HepG2 (cell line): ENCODE results near the gene OR8B4. TPM values are rescaled to one million over a fixed set of nuclear protein-coding genes. Genes with fewer than 3 reads are reported as not detected.
"Not testable (repeated sequence)": the region's sequence is repeated elsewhere in the genome, so short reads cannot be mapped to it uniquely, and the experiment has no call there.

ENCODE experiments used
- ATAC-seq: fragments of 200-7000 bp; cut with Tn5 transposase; 3 replicates; pipeline ENCODE4 v1.9.1; 2020; ENCODE audit warnings: mild to moderate bottlenecking, moderate library complexity
- BruUV-seq: library from RNA; stranded (reverse); fragments of 400-500 nt; replicated peaks from 2 replicates; lab custom pipeline; 2021; lab: Mats Ljungman, UMichigan
- CTCF ChIA-PET: fragments of 300-600 bp; formaldehyde crosslinking; extraction: SDS; loops from one replicate; lab custom pipeline; 2021; ENCODE audit warnings: low total read pairs, inconsistent platforms, low intra/inter-chr PET ratio; lab: Yijun Ruan, JAX
- POLR2A ChIA-PET: fragments of 350-600 bp; sonication (Branson Sonifier 250); formaldehyde crosslinking; loops from one replicate; lab custom pipeline; 2020; ENCODE audit warnings: antibody characterized with exemption, inconsistent platforms; lab: Yijun Ruan, JAX
- DNase-seq: peaks from one replicate; pipeline ENCODE4 v3.0.0-alpha.2; 2015; ENCODE audit warnings: low spot score
- FAIRE-seq: peaks from 3 replicates; lab custom pipeline; 2011; peaks lifted over from hg19 to GRCh38; lab: Jason Lieb, UNC
- H2AFZ ChIP-seq: one replicate; pipeline ENCODE4 v1.6.1; 2011; ENCODE audit warnings: low read length, inconsistent platforms
- H3K27ac ChIP-seq: fragments of 300-600 bp; 3 replicates; pipeline ENCODE4 v1.8.0; 2011; ENCODE audit warnings: mixed run types, mild to moderate bottlenecking, mixed read lengths, low read length, inconsistent platforms; ENCODE audit not compliant: insufficient read depth; ENCODE audit errors: extremely low read length
- H3K27me3 ChIP-seq, 2 experiments: fragments of 200-600 bp in 1 of 2; 2 replicates in 1 of 2; 3 replicates in 1 of 2; pipeline versions ENCODE4 v1.6.0 to v1.8.0; 2011; ENCODE audit warnings: low read length in 2 of 2, mild to moderate bottlenecking in 2 of 2, moderate library complexity in 2 of 2, inconsistent platforms in 1 of 2; ENCODE audit not compliant: insufficient read depth in 2 of 2, control insufficient read depth in 1 of 2
- H3K36me3 ChIP-seq, 2 experiments: fragments of 200-600 bp in 1 of 2; replicated peaks in 1 of 2; 2 replicates in 1 of 2; 3 replicates in 1 of 2; pipeline versions ENCODE4 v1.5.1 to v1.8.0; 2011; ENCODE audit warnings: low read length in 2 of 2, inconsistent platforms in 1 of 2; ENCODE audit not compliant: insufficient read depth in 2 of 2, control insufficient read depth in 1 of 2
- H3K4me1 ChIP-seq: 2 replicates; pipeline ENCODE4 v1.5.1; 2012; ENCODE audit warnings: low read length, inconsistent platforms; ENCODE audit not compliant: insufficient read depth
- H3K4me2 ChIP-seq: 2 replicates; pipeline ENCODE4 v1.6.0; 2011; ENCODE audit warnings: low read depth, low read length, inconsistent platforms
- H3K4me3 ChIP-seq, 3 experiments: fragments of 200-600 bp in 1 of 3; sonication (generic), shearing (Covaris generic) in 1 of 3; replicated peaks in 1 of 3; 2 replicates each; pipeline ENCODE4 v1.5.1; 2011 to 2016; ENCODE audit warnings: low read length in 3 of 3, inconsistent platforms in 2 of 3, low read depth in 2 of 3, mild to moderate bottlenecking in 2 of 3, control low read depth in 1 of 3, mixed read lengths in 1 of 3; ENCODE audit not compliant: insufficient read depth in 1 of 3
- H3K79me2 ChIP-seq: one replicate; pipeline ENCODE4 v1.6.1; 2011; ENCODE audit warnings: low read length, inconsistent platforms; ENCODE audit not compliant: insufficient read depth
- H3K9ac ChIP-seq: 2 replicates; pipeline ENCODE4 v1.6.0; 2011; ENCODE audit warnings: mild to moderate bottlenecking, low read depth, low read length, inconsistent platforms; ENCODE audit not compliant: insufficient read depth
- H3K9me3 ChIP-seq: 2 replicates; pipeline ENCODE4 v1.5.1; 2012; ENCODE audit warnings: mild to moderate bottlenecking, low read length
- H4K20me1 ChIP-seq: 2 replicates; pipeline ENCODE4 v1.6.0; 2011; ENCODE audit warnings: inconsistent platforms, mild to moderate bottlenecking, low read length, moderate library complexity; ENCODE audit not compliant: insufficient read depth
- CREM ChIP-seq, 2 experiments: sonication (generic) in 1 of 2; formaldehyde crosslinking in 1 of 2; IDR thresholded peaks; 2 replicates each; pipeline versions ENCODE4 v1.4.0 to v1.6.1; 2016 to 2020; ENCODE audit warnings: antibody characterized with exemption in 1 of 2, mild to moderate bottlenecking in 1 of 2, missing genetic modification reagents in 1 of 2
- IKZF4 ChIP-seq: sonication (generic); formaldehyde crosslinking; IDR thresholded peaks from 2 replicates; pipeline ENCODE4 v1.5.1; 2020; ENCODE audit warnings: borderline replicate concordance, mild to moderate bottlenecking, low read depth, missing genetic modification reagents; ENCODE audit errors: not compliant biosample characterization
- PHF8 ChIP-seq: sonication (generic); formaldehyde crosslinking; IDR thresholded peaks from 2 replicates; pipeline ENCODE4 v1.5.0; 2020; ENCODE audit warnings: missing genetic modification reagents
- THAP11 ChIP-seq: IDR thresholded peaks from 2 replicates; pipeline ENCODE4 v1.6.1; 2016; ENCODE audit warnings: missing biosample characterization, missing genetic modification reagents
- ZFP36 ChIP-seq: fragments of 150-350 bp; IDR thresholded peaks from 2 replicates; pipeline ENCODE4 v1.6.1; 2018; ENCODE audit warnings: borderline replicate concordance, low read length, low read depth; ENCODE audit not compliant: partially characterized antibody
- ZSCAN29 ChIP-seq: sonication (generic); formaldehyde crosslinking; conservative IDR thresholded peaks from 2 replicates; pipeline ENCODE4 v1.4.0; 2020; ENCODE audit warnings: mild to moderate bottlenecking, missing genetic modification reagents
- WGBS: methylation state at CpG from one replicate; pipeline ENCODE4 v1.1.6; 2017; ENCODE audit warnings: low lambda C conversion rate; 5-methylcytosine and 5-hydroxymethylcytosine counted together
- in situ Hi-C: cut with HindIII; loops from 2 replicates; pipeline ENCODE4 v1.10.0; 2017; ENCODE audit warnings: low pct_unique_long_range_greater_than_20kb; ENCODE audit not compliant: extremely low pct_ligation_motif_present
- intact Hi-C: fragments of 100-400 bp; cut with micrococcal nuclease; formaldehyde crosslinking; loops from one replicate; pipeline ENCODE4 v1.10.0; 2022; ENCODE audit not compliant: unreplicated experiment
- polyA plus RNA-seq, 8 experiments: library from polyadenylated mRNA; depleted of rRNA in 3 of 8; stranded (reverse) in 7 of 8; unstranded in 1 of 8; fragments of >200 nt; fragmentation: Illumina TruSeq in 4 of 8; extraction: Trizol in 4 of 8; gene quantifications; 2 replicates each; pipeline versions ENCODE4 v1.2.1 to v1.2.3, GENCODE V29; 2011 to 2016; ENCODE audit warnings: low read depth in 4 of 8, missing spikeins in 1 of 8, mixed read lengths in 1 of 8; ENCODE audit not compliant: insufficient read depth in 1 of 8
- total RNA-seq, 5 experiments: library from RNA; depleted of rRNA; stranded (reverse); fragments of >200 nt; fragmentation: Illumina TruSeq; extraction: Trizol; gene quantifications; 2 replicates each; pipeline ENCODE4 v1.2.3, GENCODE V29; 2016; ENCODE audit warnings: low read depth in 1 of 5

The OR8B4 gene
- total and polyA plus RNA-seq, 2 of the 13 experiments (the other 11 are each of a cell fraction or from before 2014, with no cell fraction given): not detected

DNA sequence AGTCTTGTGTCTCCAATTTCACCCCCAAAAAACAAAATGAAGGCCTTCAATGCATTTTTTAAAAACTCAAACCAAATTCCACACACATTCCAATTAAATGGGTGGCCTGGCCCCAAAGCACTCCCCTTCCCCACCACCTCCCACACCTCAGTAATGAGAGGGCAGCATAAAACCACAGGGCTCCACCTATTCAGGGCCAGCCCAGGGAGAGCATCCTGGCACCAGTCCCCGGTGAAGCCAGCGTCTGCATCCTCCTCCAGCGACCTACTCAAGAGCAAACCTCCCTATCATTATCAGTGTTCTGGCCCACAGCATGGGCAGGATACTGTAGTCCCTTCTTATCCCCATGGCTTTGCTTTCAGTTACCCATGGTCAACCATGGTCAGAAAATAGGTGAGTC, 38.7 kb upstream of the OR8B4 start:
- WGBS: no CpG with 5 or more reads among the region's 3 CpGs
- Histone ChIP-seq H3K79me2 (no peaks in the 10 kb centered on the region), H3K4me3 (no peak overlapping the region), H2AFZ (no peak overlapping the region), H3K27me3 (no peaks in the 10 kb centered on the region), H4K20me1 (no peaks in the 10 kb centered on the region), H3K27ac (no peak overlapping the region), H3K9ac (no peak overlapping the region), H3K4me2 (no peak overlapping the region), H3K4me1 (no peaks in the 10 kb centered on the region), H3K36me3 (no peaks in the 10 kb centered on the region), H3K9me3 (no peaks in the 10 kb centered on the region)
- POLR2A ChIA-PET: no interaction called here
- ATAC-seq (no peak), DNase-seq (no peak), FAIRE-seq (no peak)
- no TSS peak for BruUV-seq
- in situ Hi-C loops (no loop called here), intact Hi-C loops (no loop called here)
- TF ChIP-seq CREM (IDR thresholded peaks at IDR 0.05): no peak
- no peak for TF ChIP-seq CREM (CRISPR knock-in tag; IDR thresholded peaks at IDR 0.05)
- TF ChIP-seq ZSCAN29: no peak
- no peak for TF ChIP-seq THAP11 (CRISPR knock-in tag)
- CTCF ChIA-PET: no interaction called here

DNA sequence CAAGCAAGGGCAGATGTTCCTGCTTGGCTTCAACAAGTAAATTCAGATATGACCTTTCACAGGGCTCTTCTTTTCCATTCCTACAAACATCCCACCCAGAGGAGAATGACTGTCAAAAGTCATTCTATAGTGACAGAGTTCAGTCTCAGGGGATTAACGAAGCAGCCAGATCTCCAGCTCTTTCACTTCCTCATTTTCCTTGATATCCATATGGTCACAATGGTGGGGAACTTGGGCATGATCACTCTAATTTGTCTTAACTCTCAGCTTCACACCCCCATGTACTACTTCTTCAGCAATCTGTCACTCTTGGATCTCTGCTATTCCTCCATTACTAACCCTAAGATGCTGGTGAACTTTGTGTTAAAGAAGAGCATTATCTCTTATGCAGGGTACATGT, 35.8 kb upstream of the OR8B4 start:
- no peaks in the 10 kb centered on the region for H3K4me1 ChIP-seq
- no TSS peak for BruUV-seq
- in situ Hi-C loops: no loop called here
- H4K20me1 ChIP-seq: no peaks in the 10 kb centered on the region
- POLR2A ChIA-PET: no interaction called here
- ATAC-seq (no peak), FAIRE-seq (no peak), DNase-seq (no peak)
- CTCF ChIA-PET: no interaction called here
- no peaks in the 10 kb centered on the region for H3K9me3 ChIP-seq
- TF ChIP-seq IKZF4 (no peak), ZFP36 (no peak), PHF8 (no peak)
- 8% methylated on average over 1 of the region's 1 CpG for WGBS
- no peak overlapping the region for H2AFZ ChIP-seq
- H3K4me2 ChIP-seq: no peak overlapping the region
- no peaks in the 10 kb centered on the region for H3K36me3 ChIP-seq
- no peak overlapping the region for H3K4me3 ChIP-seq
- H3K27ac ChIP-seq: no peak overlapping the region
- intact Hi-C loops: no loop called here
- no peak overlapping the region for H3K9ac ChIP-seq
- H3K79me2 ChIP-seq: no peaks in the 10 kb centered on the region
- H3K27me3 ChIP-seq: no peaks in the 10 kb centered on the region

DNA sequence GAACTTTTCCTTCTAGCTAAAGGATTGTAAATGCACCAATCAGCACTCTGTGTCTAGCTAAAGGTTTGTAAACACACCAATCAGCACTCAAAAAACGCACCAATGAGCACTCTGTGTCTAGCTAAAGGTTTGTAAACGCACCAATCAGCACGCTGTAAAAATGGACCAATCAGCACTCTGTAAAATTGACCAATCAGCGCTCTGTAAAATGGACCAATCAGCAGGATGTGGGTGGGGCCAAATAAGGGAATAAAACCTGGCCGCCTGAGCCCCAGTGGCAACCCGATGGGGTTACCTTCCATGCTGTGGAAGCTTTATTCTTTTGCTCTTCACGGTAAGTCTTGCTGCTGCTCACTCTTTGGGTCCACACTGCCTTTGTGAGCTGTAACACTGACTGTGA, 34.7 kb upstream of the OR8B4 start:
- H3K4me2 ChIP-seq, H3K27ac ChIP-seq, POLR2A ChIA-PET, BruUV-seq, in situ Hi-C loops, H4K20me1 ChIP-seq, intact Hi-C loops, H2AFZ ChIP-seq, H3K79me2 ChIP-seq, H3K9me3 ChIP-seq, FAIRE-seq, H3K27me3 ChIP-seq, CTCF ChIA-PET, DNase-seq, H3K4me3 ChIP-seq, H3K36me3 ChIP-seq, H3K4me1 ChIP-seq, H3K9ac ChIP-seq, ATAC-seq: not testable (repeated sequence)
- WGBS: 22% methylated on average over 5 of the region's 7 CpGs
